GM03348 (cell line): ENCODE data around the gene KCNJ11.

ENCODE experiments used
- DNase-seq: peaks from one replicate; pipeline ENCODE4 v3.0.0; 2012; ENCODE audit warnings: low spot score

KCNJ11 gene

DNA sequence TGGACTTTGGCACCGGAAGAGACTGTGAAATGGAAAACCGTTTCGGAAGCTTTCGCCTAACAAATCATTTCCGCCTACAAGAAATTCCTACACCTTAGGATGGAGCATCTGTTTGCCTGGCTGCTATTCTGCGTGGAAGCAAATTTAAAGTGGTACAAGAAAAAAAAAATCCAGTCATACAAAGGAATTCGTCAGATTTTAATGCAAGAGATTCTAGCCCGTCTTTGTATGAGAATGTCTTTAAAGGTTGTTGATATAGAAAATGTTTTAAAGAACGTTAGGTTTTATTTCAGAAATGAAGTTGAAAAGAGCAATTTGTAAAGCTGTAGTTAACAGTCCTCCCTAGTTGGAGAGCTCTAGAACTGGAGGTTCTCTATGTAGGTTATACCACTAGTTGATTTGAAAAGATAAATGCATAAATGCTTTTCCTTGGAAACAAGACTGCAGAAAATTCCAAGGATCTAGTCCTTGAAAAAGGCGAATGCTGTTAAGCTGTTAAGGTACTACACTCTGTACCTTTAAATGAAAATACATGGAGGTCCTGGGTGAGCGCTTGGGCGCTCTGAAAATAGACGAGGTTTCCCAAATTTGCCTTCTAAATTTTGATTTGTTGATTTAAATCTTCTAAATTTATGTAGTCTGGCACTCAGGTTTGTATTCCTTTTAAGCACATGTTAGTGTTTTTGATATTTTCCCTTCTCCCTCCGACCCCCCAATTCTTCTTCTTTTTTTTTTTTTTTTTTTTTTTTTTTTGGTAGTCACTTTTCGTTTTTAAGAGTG is 34.4 kb downstream of the KCNJ11 start:
- DNase-seq = no peak

DNA sequence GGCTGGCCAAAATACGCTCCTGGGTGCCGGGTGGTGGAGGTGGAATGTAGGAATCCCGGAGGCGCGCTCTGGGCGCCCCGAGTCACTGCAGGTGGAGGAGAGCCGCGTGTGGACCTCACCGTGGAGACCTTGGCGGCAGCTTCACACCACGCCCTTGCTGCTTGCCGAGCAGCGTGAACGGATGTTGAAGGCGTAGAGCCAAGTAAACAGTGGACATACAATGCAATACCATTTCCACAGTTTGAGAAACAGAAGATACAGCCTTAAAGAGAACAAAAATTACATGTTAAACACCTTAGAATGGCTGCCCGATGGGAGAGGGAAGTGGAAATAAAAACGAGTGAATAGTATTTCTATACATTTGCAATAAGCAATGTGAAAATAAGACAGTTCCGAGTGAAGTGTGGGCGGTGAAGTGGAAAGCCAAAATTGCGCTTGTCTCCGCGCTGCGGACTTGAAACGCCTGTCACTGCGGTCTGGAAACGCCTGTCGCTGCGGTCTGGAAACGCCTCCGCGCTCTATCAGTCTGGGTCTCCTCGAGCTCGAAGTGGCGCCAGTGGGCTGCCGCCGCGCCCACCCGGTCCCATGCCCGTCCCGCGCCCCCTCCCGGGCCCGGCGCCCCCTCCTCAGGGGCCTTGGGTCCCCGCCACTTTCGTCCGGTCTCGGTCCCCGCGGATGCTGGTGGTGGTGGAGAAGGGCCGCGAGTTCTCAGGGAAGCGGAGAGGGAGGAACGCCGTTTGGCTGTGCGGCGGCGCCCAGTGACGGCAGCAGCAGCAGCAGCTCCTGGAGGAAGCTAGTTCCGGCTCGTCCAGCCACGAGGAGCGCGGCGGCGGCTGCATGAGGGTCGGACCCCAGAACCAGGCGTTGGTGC is 35.3 kb downstream of the KCNJ11 start:
- DNase-seq = peak; percentile 86

DNA sequence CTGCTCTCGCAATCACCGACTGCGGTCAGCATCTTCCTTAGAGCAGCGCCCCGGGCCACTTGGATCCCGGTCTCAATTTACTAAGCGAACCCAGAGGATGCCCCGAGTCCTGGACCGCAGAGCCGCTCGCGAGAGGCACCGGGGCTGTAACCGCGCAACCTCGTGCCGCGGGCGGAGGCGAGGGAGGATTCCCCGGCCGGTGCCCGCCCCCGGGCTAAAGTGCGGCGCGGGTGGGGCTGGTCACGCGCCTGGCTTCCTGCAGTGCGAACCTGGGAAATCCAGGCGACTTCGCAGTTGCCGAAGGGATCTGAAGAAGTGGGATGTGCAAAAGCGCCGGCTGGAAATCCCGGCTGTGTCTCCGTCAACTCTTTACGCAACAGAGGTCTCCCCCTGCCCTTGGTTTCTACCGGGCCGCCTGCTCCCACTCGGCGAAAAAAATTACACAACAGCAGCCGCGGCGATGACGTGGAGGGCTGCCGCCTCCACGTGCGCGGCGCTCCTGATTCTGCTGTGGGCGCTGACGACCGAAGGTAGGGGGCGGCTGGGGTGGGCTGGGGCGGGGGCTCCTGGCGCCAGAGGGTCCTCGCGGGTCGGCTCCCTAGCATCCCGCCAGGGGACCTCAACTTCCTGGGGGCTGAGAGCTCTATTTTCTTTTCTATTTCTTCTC is 36.8 kb downstream of the KCNJ11 start, which contains the start of gene NCR3LG1:
NCR3LG1 (plus strand) TSS at position 291 of the 667 bp plus-strand sequence; CDS start at position 461, 170 bp downstream.
- DNase-seq = peak; percentile 87

DNA sequence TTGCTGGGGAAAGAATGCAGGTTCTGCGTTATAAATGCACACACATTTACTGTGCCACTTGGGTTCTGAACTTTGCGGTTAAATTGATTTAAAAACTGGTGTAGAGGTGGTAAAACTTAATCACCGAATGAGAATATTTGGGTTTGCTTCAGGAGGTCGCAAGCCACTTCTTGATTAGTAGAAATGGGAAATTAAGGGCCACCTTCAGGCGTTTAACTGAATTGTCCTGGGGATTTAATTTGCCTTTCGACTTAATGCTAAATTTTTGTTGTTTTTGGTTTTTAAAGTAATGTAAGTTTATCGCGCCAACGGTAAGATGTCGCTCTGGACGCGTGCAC is 37.3 kb downstream of the KCNJ11 start:
- DNase-seq = peak; percentile 11

DNA sequence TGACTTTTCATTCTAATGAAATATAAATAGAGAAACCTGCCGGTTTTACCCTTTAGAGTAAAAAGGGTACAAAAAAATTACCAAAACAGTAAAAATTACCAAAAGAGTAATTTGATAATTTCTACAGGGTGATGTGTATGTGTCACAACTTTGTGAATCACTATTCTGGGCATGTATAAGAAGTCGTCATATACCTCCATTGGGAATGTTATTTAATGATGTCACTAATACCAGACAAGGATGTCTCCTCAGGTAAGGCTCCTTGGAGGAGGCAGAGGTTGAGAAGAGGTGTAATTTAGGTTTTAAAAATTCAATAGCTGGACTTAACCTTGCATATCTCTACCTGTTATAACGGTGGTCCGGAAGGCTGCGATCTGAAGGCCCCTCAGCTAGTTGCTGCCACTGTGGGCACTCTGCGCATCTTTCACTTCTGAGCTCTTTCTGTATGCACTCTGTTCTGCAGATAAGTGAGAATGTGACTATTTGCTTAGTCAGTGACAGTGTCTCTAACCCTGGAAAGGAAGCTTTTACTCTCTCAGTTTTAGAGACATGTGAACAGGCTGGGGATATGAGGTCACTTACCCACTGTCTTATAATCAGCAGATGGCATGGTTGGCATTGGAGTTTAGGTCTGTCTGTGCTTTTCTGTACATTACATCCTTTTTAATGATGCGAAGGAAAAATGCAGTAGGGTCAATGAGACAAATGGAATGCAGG is 37.8 kb downstream of the KCNJ11 start:
- DNase-seq = no peak

DNA sequence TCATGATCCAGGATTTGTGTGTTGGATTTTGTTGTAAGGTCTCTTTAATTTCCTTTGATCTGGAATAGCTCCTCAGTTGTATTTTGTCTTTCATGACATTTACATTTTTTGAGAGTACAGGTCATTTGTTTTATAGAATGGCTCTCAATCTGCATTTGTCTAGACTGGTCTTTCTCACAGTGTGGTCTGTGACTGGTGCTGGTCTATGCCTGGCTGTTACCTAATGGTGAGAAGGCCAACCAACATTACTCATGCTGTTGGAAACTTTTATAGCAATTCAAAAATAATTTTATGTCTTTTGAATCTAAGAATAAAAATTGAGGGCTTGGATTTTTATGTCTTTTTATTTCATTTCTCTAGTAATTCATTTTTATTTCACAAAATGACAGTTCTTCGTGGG is 40.8 kb downstream of the KCNJ11 start:
- no peak for DNase-seq

DNA sequence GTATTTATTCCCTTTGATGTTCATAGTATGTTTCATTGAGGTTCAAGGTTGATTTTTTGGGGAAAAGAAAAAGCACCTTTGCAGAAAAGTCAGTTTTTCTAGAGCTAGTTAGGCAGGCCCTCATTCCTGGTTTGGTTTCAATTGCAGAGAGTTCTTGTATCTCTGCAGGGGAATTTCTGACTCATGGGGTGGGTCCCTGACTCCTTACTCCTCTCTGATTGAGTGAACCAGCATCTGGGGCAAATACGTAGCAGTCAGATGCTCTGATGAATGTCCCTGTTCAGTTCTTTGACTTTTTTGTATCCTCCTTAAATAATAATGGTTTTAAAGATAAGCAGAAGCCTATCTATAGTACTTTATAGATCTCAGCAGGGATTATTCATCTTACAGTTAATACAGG is 44.6 kb downstream of the KCNJ11 start:
- DNase-seq = peak; percentile 75

DNA sequence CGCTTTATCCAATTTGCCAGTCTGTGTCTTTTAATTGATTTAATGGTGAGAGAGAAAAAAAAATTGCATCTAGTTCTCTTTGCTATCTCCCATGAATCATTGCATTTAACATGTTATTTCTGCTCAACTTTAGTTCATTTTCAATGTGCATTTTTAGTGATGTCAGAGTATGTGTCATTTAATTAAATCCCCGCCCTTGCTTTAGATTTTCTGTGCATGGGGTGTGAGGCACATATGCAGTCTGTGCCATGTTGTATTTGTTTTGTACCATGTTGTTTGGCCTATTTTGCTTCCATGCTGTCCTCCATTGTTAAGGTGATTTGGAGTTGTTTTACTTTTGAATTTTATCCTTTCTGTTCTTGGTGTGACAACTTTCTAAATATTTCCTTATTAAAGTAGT is 45.2 kb downstream of the KCNJ11 start:
- no peak for DNase-seq
